Thoracic aorta endothelial cell (primary cell): ENCODE results near the gene MKNK1. TPM values are rescaled to one million over a fixed set of nuclear protein-coding genes. Genes with fewer than 3 reads are reported as not detected.

ENCODE experiments used
- total RNA-seq: library from RNA; depleted of rRNA; stranded (reverse); fragments of >200 nt; gene quantifications from 2 replicates; pipeline ENCODE4 v1.2.3, GENCODE V29; 2012

The MKNK1 gene
- 27.2 and 30.3 TPM in 2 replicates for total RNA-seq

DNA sequence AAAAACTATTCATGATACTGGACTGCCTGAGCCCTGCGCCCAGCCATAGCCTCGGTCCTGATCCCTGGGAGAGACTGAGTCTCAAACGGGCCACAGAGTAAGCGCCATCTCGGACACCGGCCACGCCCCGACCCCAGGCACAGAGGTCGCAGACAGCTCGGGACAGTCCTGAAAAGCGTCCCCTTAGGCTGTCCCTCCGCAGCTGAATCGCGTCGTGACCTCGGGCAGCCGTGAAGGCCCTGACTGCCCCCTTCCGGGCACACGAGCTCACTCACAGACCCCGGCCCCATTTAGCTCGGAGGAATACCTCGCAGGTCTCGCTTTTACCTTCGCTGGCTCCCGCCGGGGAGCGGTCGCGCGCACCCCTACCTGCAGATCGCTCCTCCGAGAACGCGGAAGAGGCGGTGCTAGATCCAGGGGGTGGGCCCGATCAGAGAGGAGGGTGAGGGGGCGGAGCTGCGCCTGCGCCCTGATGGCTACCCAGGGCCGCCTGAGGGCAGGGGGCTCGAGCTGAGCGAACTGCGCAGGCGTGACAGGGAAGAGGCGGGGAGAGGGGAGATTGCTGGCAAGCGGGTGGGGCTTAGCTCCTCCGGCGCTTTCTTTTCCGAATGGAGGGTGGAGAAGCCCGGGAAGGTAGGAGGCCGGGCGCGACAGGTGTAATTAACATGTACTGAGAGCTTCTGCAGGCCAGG is at the start of gene MKNK1:
Gene MKNK1 (minus strand): TSS at position 411 of the 692 bp plus-strand sequence. CDS start 20,941 bp downstream, outside the sequence.

DNA sequence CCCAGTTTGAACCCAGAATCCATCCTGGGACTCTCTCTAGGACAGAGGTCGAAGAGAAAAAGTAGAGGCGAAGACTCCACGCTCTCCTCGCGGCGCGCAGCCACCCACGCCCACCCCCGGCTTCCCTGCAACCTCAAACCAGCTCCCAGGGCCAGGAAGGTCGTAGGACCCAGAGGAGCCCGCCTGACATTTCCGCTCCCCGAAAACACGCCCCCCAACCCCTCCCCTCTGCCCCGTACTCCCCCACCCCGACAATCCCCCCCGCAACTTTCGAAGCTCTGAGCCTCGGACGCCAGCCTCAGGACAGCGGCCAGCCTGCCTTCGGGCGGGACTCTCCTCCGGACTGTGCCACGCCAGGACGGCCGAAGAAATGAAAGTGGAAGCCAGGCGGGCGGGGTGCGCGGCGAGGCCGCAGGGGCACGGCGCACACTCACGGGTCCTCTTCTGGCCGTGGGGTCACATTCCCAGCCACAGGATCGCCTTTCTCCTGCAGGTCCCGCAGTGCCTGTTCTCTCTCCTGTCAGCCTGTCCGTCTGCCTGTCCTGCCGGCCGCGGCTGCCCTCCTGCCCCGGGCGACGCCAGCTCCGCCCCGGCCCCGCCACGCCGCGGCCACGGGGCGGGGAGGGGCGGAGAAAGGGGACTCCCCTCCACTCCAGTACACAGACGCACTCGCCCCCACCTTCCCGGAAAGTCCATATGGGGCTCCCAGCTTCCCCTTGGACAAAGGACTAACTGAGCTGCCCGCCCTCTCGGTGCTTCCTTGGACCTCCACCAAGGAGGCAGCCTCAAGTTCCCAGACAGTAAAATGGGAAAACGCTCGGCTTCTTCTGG is 12.4 kb upstream of the MKNK1 start, which contains the start of gene MOB3C:
Gene MOB3C (minus strand): TSS at position 535 of the 831 bp plus-strand sequence. CDS start 3,490 bp downstream, outside the sequence.

DNA sequence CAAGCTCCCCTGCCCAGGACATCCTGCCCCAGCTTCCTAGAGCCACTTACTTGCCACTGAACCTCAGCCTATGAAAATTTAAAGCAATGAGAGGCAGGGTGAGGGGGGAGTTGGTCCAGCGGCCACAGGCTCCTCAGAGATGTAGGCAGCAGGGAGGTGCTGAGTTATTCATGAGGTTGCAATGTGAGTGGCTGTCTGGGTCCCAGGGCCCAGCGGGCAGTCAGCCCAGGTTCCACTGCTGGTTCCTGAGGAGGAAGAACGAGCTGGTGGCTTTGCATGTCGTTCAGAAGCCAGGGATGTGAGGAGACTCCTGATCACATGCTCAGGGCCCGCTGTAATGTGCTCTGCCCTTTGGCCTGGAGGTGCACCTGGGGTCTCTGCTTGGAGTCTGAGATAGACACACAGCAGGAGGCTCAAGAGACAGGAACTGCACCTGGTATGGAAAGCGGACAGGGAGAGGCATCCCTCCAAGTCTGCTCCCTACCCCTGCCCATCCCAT is 52.4 kb downstream of the MKNK1 start, which contains the start of gene KNCN:
Gene KNCN (minus strand): TSS at position 51 of the 499 bp plus-strand sequence. CDS start 432 bp downstream, outside the sequence.

Other genes starting within 250 kb of the MKNK1 start
- gene FAAH, start 210.0 kb downstream of the MKNK1 start, total RNA-seq = 0.27 and 0.50 TPM in 2 replicates
- gene DMBX1, start 114.4 kb downstream of the MKNK1 start, total RNA-seq = not detected in 2 replicates
- gene KNCN, start 52.6 kb downstream of the MKNK1 start, total RNA-seq = not detected in 2 replicates
- 4.4 and 5.1 TPM in 2 replicates for gene MOB3C, start 12.5 kb upstream of the MKNK1 start, total RNA-seq
- gene ATPAF1, start 64.1 kb upstream of the MKNK1 start, total RNA-seq = 47.2 and 52.7 TPM in 2 replicates
- not detected in 2 replicates for gene TEX38, start 67.6 kb upstream of the MKNK1 start, total RNA-seq
- 137 and 145 TPM in 2 replicates for gene EFCAB14, start 114.8 kb upstream of the MKNK1 start, total RNA-seq
- gene CYP4B1, start 194.8 kb upstream of the MKNK1 start, total RNA-seq = not detected in 2 replicates